Keratinocyte (primary cell): ENCODE measurements around the gene MRPL10. TPM values are rescaled to one million over a fixed set of nuclear protein-coding genes. Genes with fewer than 3 reads are reported as not detected.

ENCODE experiments used
- DNase-seq: peaks from one replicate; pipeline ENCODE4 v3.0.0-alpha.2; 2011; ENCODE audit warnings: low read depth, missing footprints, low spot score
- FAIRE-seq: peaks from 2 replicates; lab custom pipeline; 2011; peaks lifted over from hg19 to GRCh38; lab: Jason Lieb, UNC
- H2AFZ ChIP-seq: 2 replicates; pipeline ENCODE4 v1.6.0; 2012; ENCODE audit warnings: low read length, control low read depth, inconsistent platforms; ENCODE audit not compliant: control insufficient read depth
- H3K27ac ChIP-seq: 2 replicates; pipeline ENCODE4 v1.5.1; 2011; ENCODE audit warnings: low read length; ENCODE audit not compliant: control insufficient read depth, insufficient read depth
- H3K27me3 ChIP-seq: 3 replicates; pipeline ENCODE4 v1.6.0; 2011; ENCODE audit warnings: low read length; ENCODE audit not compliant: control insufficient read depth, insufficient read depth; ENCODE audit errors: extremely low read depth
- H3K36me3 ChIP-seq, 2 experiments: 2 replicates in 1 of 2; 3 replicates in 1 of 2; pipeline ENCODE4 v1.5.1; 2011; ENCODE audit warnings: low read length in 2 of 2, mild to moderate bottlenecking in 1 of 2; ENCODE audit not compliant: control insufficient read depth in 2 of 2, insufficient read depth in 2 of 2; ENCODE audit errors: extremely low read depth in 1 of 2
- H3K4me1 ChIP-seq: 3 replicates; pipeline ENCODE4 v1.5.1; 2011; ENCODE audit warnings: low read length; ENCODE audit not compliant: control insufficient read depth, insufficient read depth; ENCODE audit errors: extremely low read depth
- H3K4me2 ChIP-seq: 3 replicates; pipeline ENCODE4 v1.6.0; 2011; ENCODE audit warnings: low read depth, low read length; ENCODE audit not compliant: control insufficient read depth, insufficient read depth; ENCODE audit errors: extremely low read depth
- H3K4me3 ChIP-seq, 3 experiments: fragments of 200-600 bp in 1 of 3; sonication (generic) in 1 of 3; 2 replicates in 2 of 3; 3 replicates in 1 of 3; pipeline ENCODE4 v1.5.1; 2011 to 2016; ENCODE audit warnings: low read length in 3 of 3, mild to moderate bottlenecking in 3 of 3, control low read depth in 2 of 3, inconsistent platforms in 1 of 3, low read depth in 1 of 3, mixed read lengths in 1 of 3, mixed run types in 1 of 3, moderate library complexity in 1 of 3; ENCODE audit not compliant: control insufficient read depth in 2 of 3, insufficient read depth in 2 of 3; ENCODE audit errors: extremely low read depth in 1 of 3
- H3K79me2 ChIP-seq: 2 replicates; pipeline ENCODE4 v1.6.0; 2012; ENCODE audit warnings: low read length; ENCODE audit not compliant: control insufficient read depth, insufficient read depth
- H3K9ac ChIP-seq: 3 replicates; pipeline ENCODE4 v1.6.0; 2011; ENCODE audit warnings: low read length; ENCODE audit not compliant: control insufficient read depth, insufficient read depth; ENCODE audit errors: extremely low read depth
- H3K9me1 ChIP-seq: 3 replicates; pipeline ENCODE4 v1.6.0; 2011; ENCODE audit warnings: low read length; ENCODE audit not compliant: control insufficient read depth, insufficient read depth; ENCODE audit errors: extremely low read depth
- H3K9me3 ChIP-seq: 2 replicates; pipeline ENCODE4 v1.5.1; 2012; ENCODE audit warnings: low read depth, low read length; ENCODE audit not compliant: control insufficient read depth
- H4K20me1 ChIP-seq: 3 replicates; pipeline ENCODE4 v1.6.0; 2011; ENCODE audit warnings: low read length; ENCODE audit not compliant: control insufficient read depth, insufficient read depth; ENCODE audit errors: extremely low read depth
- EZH2 ChIP-seq: IDR thresholded peaks from one replicate; pipeline ENCODE4 v1.6.1; 2012; ENCODE audit warnings: inconsistent platforms, mild to moderate bottlenecking, low read length, moderate library complexity
- dilution Hi-C: fragments of 300-500 bp; cut with MboI; formaldehyde crosslinking; loops from one replicate; pipeline ENCODE4 v1.7.0; 2020; ENCODE audit warnings: low sequenced_read_pairs; ENCODE audit not compliant: extremely low pct_ligation_motif_present
- polyA plus RNA-seq, 5 experiments: library from polyadenylated mRNA; depleted of rRNA in 3 of 5; stranded (reverse) in 3 of 5; stranded (forward) in 1 of 5; unstranded in 1 of 5; fragments of >200 nt; gene quantifications; 1 replicate in 1 of 5; 2 replicates in 3 of 5; 3 replicates in 1 of 5; pipeline versions ENCODE4 v1.2.1 to v1.2.3, GENCODE V29; 2011 to 2012; ENCODE audit warnings: missing spikeins in 2 of 5, low read depth in 1 of 5, low replicate concordance in 1 of 5
- TF ChIP-seq, protein P1 (sequence below), 3 experiments: IDR thresholded peaks in 1 of 3; conservative IDR thresholded peaks in 1 of 3; optimal IDR thresholded peaks in 1 of 3; 2 replicates in 2 of 3; 3 replicates in 1 of 3; pipeline versions ENCODE3 to v1.5.1; 2011; ENCODE audit warnings: low read length in 3 of 3, mild to moderate bottlenecking in 3 of 3, moderate library complexity in 2 of 3, control low read depth in 1 of 3, inconsistent platforms in 1 of 3; ENCODE audit not compliant: insufficient read depth in 2 of 3; ENCODE audit errors: extremely low read depth in 1 of 3

The MRPL10 gene
- polyA plus RNA-seq, 1 donor (not counting 4 experiments of a cell fraction or from before 2014, with no cell fraction given), result 42.4 TPM

DNA sequence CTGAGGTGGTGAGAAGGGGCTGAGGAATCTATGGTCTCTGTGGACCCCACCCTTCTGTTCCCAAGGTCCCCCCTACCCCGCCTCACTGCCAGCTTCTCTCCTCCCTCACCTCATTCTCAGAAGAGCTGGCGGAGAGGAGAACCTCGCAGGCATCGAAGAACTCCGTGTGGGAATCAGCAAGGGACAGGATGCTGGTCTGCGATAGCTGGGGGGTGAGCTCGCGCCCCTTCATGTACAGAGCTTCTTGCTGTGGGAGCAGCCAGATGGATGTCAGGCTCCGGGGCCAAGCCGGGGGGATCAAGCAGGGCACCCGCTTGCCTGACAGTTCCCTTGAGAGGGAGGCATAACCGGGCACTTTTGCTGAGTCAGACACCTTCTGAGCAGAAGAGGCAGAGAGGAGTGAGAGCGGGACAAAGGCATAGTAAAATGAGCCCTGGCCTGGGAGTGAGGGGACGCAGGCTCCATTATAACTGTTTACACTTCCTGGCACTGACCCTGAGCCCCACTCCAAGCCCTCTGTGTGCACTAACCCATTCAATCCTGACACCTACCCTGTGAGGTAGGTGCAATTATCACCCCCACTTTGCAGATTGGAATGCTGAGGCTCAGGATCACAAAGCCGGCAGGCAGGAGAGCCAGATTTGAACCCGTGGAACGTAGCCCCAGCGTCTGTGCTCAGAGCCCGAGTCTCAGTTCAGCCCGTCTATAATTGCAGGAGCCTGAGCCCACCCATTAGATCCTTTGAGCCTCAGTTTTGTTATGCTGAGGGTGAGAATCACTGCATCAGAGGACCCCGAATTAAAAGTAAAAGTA is 16.0 kb downstream of the MRPL10 start:
- H3K9ac ChIP-seq, result no peak overlapping the region
- no peaks in the 10 kb centered on the region for H3K79me2 ChIP-seq
- H3K9me1 ChIP-seq, result peaks cover 4% of the 10 kb centered on the region
- FAIRE-seq, result no peak
- H3K4me3 ChIP-seq, result no peak overlapping the region
- dilution Hi-C loops, result no loop called here
- H3K27me3 ChIP-seq, result no peaks in the 10 kb centered on the region
- H3K36me3 ChIP-seq, result no peaks in the 10 kb centered on the region
- no peak for TF ChIP-seq EZH2
- TF ChIP-seq, protein P1, sequence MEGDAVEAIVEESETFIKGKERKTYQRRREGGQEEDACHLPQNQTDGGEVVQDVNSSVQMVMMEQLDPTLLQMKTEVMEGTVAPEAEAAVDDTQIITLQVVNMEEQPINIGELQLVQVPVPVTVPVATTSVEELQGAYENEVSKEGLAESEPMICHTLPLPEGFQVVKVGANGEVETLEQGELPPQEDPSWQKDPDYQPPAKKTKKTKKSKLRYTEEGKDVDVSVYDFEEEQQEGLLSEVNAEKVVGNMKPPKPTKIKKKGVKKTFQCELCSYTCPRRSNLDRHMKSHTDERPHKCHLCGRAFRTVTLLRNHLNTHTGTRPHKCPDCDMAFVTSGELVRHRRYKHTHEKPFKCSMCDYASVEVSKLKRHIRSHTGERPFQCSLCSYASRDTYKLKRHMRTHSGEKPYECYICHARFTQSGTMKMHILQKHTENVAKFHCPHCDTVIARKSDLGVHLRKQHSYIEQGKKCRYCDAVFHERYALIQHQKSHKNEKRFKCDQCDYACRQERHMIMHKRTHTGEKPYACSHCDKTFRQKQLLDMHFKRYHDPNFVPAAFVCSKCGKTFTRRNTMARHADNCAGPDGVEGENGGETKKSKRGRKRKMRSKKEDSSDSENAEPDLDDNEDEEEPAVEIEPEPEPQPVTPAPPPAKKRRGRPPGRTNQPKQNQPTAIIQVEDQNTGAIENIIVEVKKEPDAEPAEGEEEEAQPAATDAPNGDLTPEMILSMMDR (optimal IDR thresholded peaks at IDR 0.05 in 1 of 3, IDR thresholded peaks at IDR 0.05 in 1 of 3, conservative IDR thresholded peaks at IDR 0.05 in 1 of 3; ENCODE audit: extremely low read depth in 1 of 3, insufficient read depth in 2 of 3, low read length in 3 of 3), result no peak
- H3K4me2 ChIP-seq, result no peak overlapping the region
- H3K27ac ChIP-seq, result no peak overlapping the region
- no peaks in the 10 kb centered on the region for H3K9me3 ChIP-seq
- H3K4me1 ChIP-seq, result peaks cover 10% of the 10 kb centered on the region
- H2AFZ ChIP-seq, result no peak overlapping the region
- no peak for DNase-seq
- H4K20me1 ChIP-seq, result no peaks in the 10 kb centered on the region

DNA sequence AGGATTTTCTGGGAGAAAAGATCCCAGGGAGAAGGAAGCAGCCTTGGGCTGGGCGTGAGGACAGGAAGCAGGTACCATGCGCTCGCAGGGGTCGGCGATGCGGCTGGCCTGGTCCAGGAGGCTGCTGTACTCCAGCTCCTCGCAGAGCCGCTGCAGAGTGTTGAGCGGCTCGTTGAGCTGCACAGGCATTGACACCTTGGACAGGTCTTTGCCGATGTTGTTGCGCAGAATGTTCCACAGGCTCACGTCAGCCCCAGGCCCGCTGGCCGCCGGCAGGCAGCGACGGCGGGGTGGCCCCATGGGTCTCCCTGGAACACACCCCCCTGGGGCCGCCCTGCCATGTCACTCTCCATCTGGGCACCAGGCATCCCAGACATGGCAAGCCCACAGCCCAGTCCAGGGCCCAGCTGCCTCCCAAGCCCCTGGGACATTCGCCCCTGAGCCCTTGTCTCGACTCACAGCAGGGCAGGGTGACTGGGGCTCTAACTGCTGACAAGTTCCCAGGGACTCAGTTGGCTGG is 17.8 kb downstream of the MRPL10 start:
- DNase-seq (no peak), FAIRE-seq (no peak)
- TF ChIP-seq, protein P1 (optimal IDR thresholded peaks at IDR 0.05 in 1 of 3, IDR thresholded peaks at IDR 0.05 in 1 of 3, conservative IDR thresholded peaks at IDR 0.05 in 1 of 3; ENCODE audit: extremely low read depth in 1 of 3, insufficient read depth in 2 of 3, low read length in 3 of 3), result no peak
- TF ChIP-seq EZH2, result no peak
- no peak overlapping the region for H3K4me3 ChIP-seq
- H3K9me1 ChIP-seq, result peaks cover 4% of the 10 kb centered on the region
- H2AFZ ChIP-seq, result no peak overlapping the region
- H3K36me3 ChIP-seq, result no peaks in the 10 kb centered on the region
- no peaks in the 10 kb centered on the region for H3K27me3 ChIP-seq
- H3K4me2 ChIP-seq, result no peak overlapping the region
- H3K9me3 ChIP-seq, result no peaks in the 10 kb centered on the region
- peaks cover 20% of the 10 kb centered on the region for H3K4me1 ChIP-seq
- no peak overlapping the region for H3K27ac ChIP-seq
- no peaks in the 10 kb centered on the region for H4K20me1 ChIP-seq
- no peaks in the 10 kb centered on the region for H3K79me2 ChIP-seq
- no peak overlapping the region for H3K9ac ChIP-seq
- dilution Hi-C loops, result no loop called here
